H9 (cell line): Measurements from ENCODE around the gene CD300LD. TPM values are rescaled to one million over a fixed set of nuclear protein-coding genes. Genes with fewer than 3 reads are reported as not detected.

ENCODE experiments used
- DNase-seq: peaks from one replicate; pipeline ENCODE4 v3.0.0-alpha.2; 2017
- H2AFZ ChIP-seq: one replicate; pipeline ENCODE4 v1.6.1; 2013; ENCODE audit warnings: mild to moderate bottlenecking, low read length, control low read depth, moderate library complexity
- H2AK5ac ChIP-seq: 2 replicates; pipeline ENCODE4 v1.6.1; 2013; ENCODE audit warnings: low read length, control low read depth, mixed read lengths; ENCODE audit not compliant: insufficient read length
- H2BK120ac ChIP-seq: one replicate; pipeline ENCODE4 v1.6.1; 2013; ENCODE audit warnings: low read depth, mild to moderate bottlenecking, low read length, control low read depth, inconsistent platforms; ENCODE audit not compliant: poor library complexity, severe bottlenecking
- H2BK12ac ChIP-seq: 2 replicates; pipeline ENCODE4 v1.6.1; 2013; ENCODE audit warnings: low read length, control low read depth, mixed read lengths, low read depth; ENCODE audit not compliant: insufficient read length
- H2BK15ac ChIP-seq: 2 replicates; pipeline ENCODE4 v1.6.1; 2013; ENCODE audit warnings: low read depth, low read length, control low read depth
- H2BK20ac ChIP-seq: one replicate; pipeline ENCODE4 v1.6.1; 2013; ENCODE audit warnings: low read depth, mild to moderate bottlenecking, low read length, control low read depth, inconsistent platforms; ENCODE audit not compliant: poor library complexity, severe bottlenecking
- H2BK5ac ChIP-seq: 2 replicates; pipeline ENCODE4 v1.6.1; 2013; ENCODE audit warnings: low read length, control low read depth, mixed read lengths; ENCODE audit not compliant: insufficient read length
- H3K14ac ChIP-seq: 2 replicates; pipeline ENCODE4 v1.6.1; 2013; ENCODE audit warnings: low read length, control low read depth; ENCODE audit not compliant: insufficient read depth
- H3K18ac ChIP-seq: 2 replicates; pipeline ENCODE4 v1.6.1; 2013; ENCODE audit warnings: low read depth, mild to moderate bottlenecking, mixed read lengths, low read length, control low read depth; ENCODE audit not compliant: insufficient read length
- H3K23ac ChIP-seq: 2 replicates; pipeline ENCODE4 v1.6.1; 2013; ENCODE audit warnings: low read length, control low read depth, mixed read lengths, low read depth; ENCODE audit not compliant: insufficient read length
- H3K23me2 ChIP-seq: 2 replicates; pipeline ENCODE4 v1.6.1; 2013; ENCODE audit warnings: low read depth, mild to moderate bottlenecking, mixed read lengths, low read length, control low read depth; ENCODE audit not compliant: insufficient read length, poor library complexity, severe bottlenecking
- H3K27ac ChIP-seq: 2 replicates; pipeline ENCODE4 v1.5.1; 2013; ENCODE audit warnings: low read length, control low read depth, mixed read lengths, low read depth; ENCODE audit not compliant: insufficient read length
- H3K27me3 ChIP-seq: 2 replicates; pipeline ENCODE4 v1.6.1; 2013; ENCODE audit warnings: low read length, control low read depth, inconsistent platforms; ENCODE audit not compliant: insufficient read depth
- H3K4ac ChIP-seq: 2 replicates; pipeline ENCODE4 v1.6.1; 2013; ENCODE audit warnings: low read depth, mild to moderate bottlenecking, control low read depth, inconsistent platforms, low read length, moderate library complexity
- H3K4me1 ChIP-seq: 2 replicates; pipeline ENCODE4 v1.6.1; 2013; ENCODE audit warnings: low read length, control low read depth, inconsistent platforms; ENCODE audit not compliant: insufficient read depth
- H3K4me2 ChIP-seq: 2 replicates; pipeline ENCODE4 v1.6.1; 2013; ENCODE audit warnings: low read length, control low read depth, mixed read lengths; ENCODE audit not compliant: insufficient read length, insufficient read depth
- H3K56ac ChIP-seq: 2 replicates; pipeline ENCODE4 v1.6.1; 2013; ENCODE audit warnings: low read depth, mild to moderate bottlenecking, mixed read lengths, low read length, control low read depth; ENCODE audit not compliant: insufficient read length
- H3K79me1 ChIP-seq: 2 replicates; pipeline ENCODE4 v1.6.1; 2013; ENCODE audit warnings: low read depth, mild to moderate bottlenecking, moderate library complexity, low read length, control low read depth, inconsistent platforms; ENCODE audit not compliant: insufficient read depth, poor library complexity, severe bottlenecking
- H3K79me2 ChIP-seq: 2 replicates; pipeline ENCODE4 v1.6.1; 2013; ENCODE audit warnings: low read length, control low read depth, inconsistent platforms; ENCODE audit not compliant: insufficient read depth
- H3K9ac ChIP-seq: 2 replicates; pipeline ENCODE4 v1.6.1; 2013; ENCODE audit warnings: low read length, control low read depth, mixed read lengths; ENCODE audit not compliant: insufficient read length; ENCODE audit errors: extremely low read depth
- H3K9me3 ChIP-seq: one replicate; pipeline ENCODE4 v1.6.1; 2013; ENCODE audit warnings: low read depth, low read length, inconsistent platforms; ENCODE audit not compliant: control insufficient read depth
- H3T11ph ChIP-seq: one replicate; pipeline ENCODE4 v1.6.1; 2013; ENCODE audit warnings: mild to moderate bottlenecking, low read length, control low read depth, inconsistent platforms
- H4K20me1 ChIP-seq: one replicate; pipeline ENCODE4 v1.6.1; 2013; ENCODE audit not compliant: control insufficient read depth, insufficient read length, insufficient read depth
- H4K5ac ChIP-seq: 2 replicates; pipeline ENCODE4 v1.6.1; 2013; ENCODE audit warnings: low read depth, mild to moderate bottlenecking, mixed read lengths, low read length, control low read depth; ENCODE audit not compliant: insufficient read length
- H4K8ac ChIP-seq: replicated peaks from 2 replicates; pipeline ENCODE4 v1.6.1; 2013; ENCODE audit warnings: low read length, control low read depth, mixed read lengths, low read depth; ENCODE audit not compliant: insufficient read length
- H4K91ac ChIP-seq: 2 replicates; pipeline ENCODE4 v1.6.1; 2013; ENCODE audit warnings: low read depth, mild to moderate bottlenecking, moderate library complexity, mixed read lengths, low read length, control low read depth; ENCODE audit not compliant: insufficient read length
- H3K27ac Mint-ChIP-seq, 3 experiments: 2 replicates in 2 of 3; 3 replicates in 1 of 3; pipeline ENCODE4 v1.8.0; 2020 to 2021; ENCODE audit warnings: mixed read lengths in 3 of 3, mild to moderate bottlenecking in 1 of 3, moderate library complexity in 1 of 3
- H3K27me3 Mint-ChIP-seq: 2 replicates; pipeline ENCODE4 v1.8.0; 2021; ENCODE audit warnings: low read depth, mild to moderate bottlenecking, moderate library complexity, mixed read lengths
- H3K36me3 Mint-ChIP-seq, 3 experiments: 2 replicates in 2 of 3; 3 replicates in 1 of 3; pipeline ENCODE4 v1.8.0; 2020 to 2021; ENCODE audit warnings: low read depth in 3 of 3, mixed read lengths in 3 of 3; ENCODE audit not compliant: insufficient read depth in 1 of 3
- H3K4me1 Mint-ChIP-seq, 2 experiments: 2 replicates each; pipeline ENCODE4 v1.8.0; 2020; ENCODE audit warnings: mixed read lengths in 2 of 2
- H3K4me3 Mint-ChIP-seq, 2 experiments: 2 replicates in 1 of 2; 3 replicates in 1 of 2; pipeline ENCODE4 v1.8.0; 2020 to 2021; ENCODE audit warnings: mild to moderate bottlenecking in 2 of 2, mixed read lengths in 2 of 2, moderate library complexity in 1 of 2
- H3K9me3 Mint-ChIP-seq, 2 experiments: 2 replicates in 1 of 2; 3 replicates in 1 of 2; pipeline ENCODE4 v1.8.0; 2020; ENCODE audit warnings: mild to moderate bottlenecking in 2 of 2, mixed read lengths in 2 of 2, moderate library complexity in 1 of 2
- CTCF ChIP-seq: fragments of 200-600 bp; sonication (generic); conservative IDR thresholded peaks from 3 replicates; pipeline ENCODE4 v1.8.0; 2021; ENCODE audit warnings: antibody characterized with exemption, mild to moderate bottlenecking
- WGBS: extraction: QIAGEN DNeasy Blood & Tissue Kit; methylation state at CpG from one replicate; pipeline ENCODE4 v1.1.7; 2013; ENCODE audit warnings: missing lambda C conversion rate, low lambda C conversion rate, mixed read lengths; ENCODE audit not compliant: insufficient read length; ENCODE audit errors: extremely low coverage; 5-methylcytosine and 5-hydroxymethylcytosine counted together
- total RNA-seq: library from RNA; stranded (reverse); gene quantifications from 2 replicates; pipeline ENCODE4 v1.2.1, GENCODE V29; 2021

The CD300LD gene
- total RNA-seq, 1 experiment from 2014 or later, result not detected

GRCh38 chr17:74563358-74563757 is 28.7 kb downstream of the CD300LD start:
- no peak for TF ChIP-seq CTCF
- H3K27me3 ChIP-seq, result no peaks in the 10 kb centered on the region
- H3K23ac ChIP-seq, result no peak overlapping the region
- no peaks in the 10 kb centered on the region for H4K20me1 ChIP-seq
- H2AFZ ChIP-seq, result no peak overlapping the region
- H3T11ph ChIP-seq, result no peak overlapping the region
- no peak overlapping the region for H2BK15ac ChIP-seq
- WGBS, result 100% methylated on average over 1 of the region's 1 CpG
- peak overlapping the region; percentile 8 for H3K18ac ChIP-seq
- no peak overlapping the region for H3K4ac ChIP-seq
- H3K9ac ChIP-seq, result no peak overlapping the region
- no peaks in the 10 kb centered on the region for H3K79me2 ChIP-seq
- H3K27ac ChIP-seq, result no peak overlapping the region
- no peak overlapping the region for H3K4me3 Mint-ChIP-seq
- H2AK5ac ChIP-seq, result no peak overlapping the region
- no peak for DNase-seq
- H3K23me2 ChIP-seq, result no peaks in the 10 kb centered on the region
- H2BK120ac ChIP-seq, result no peak overlapping the region
- peaks cover 4 to 10% (median 7%) of the 10 kb centered on the region in 3 experiments for H3K36me3 Mint-ChIP-seq
- peak overlapping the region; percentile 85 for H4K8ac ChIP-seq
- no peak overlapping the region for H3K4me2 ChIP-seq
- H3K9me3 Mint-ChIP-seq, result peaks cover 10 to 18% of the 10 kb centered on the region in 2 experiments
- no peak overlapping the region for H3K14ac ChIP-seq
- H4K91ac ChIP-seq, result no peak overlapping the region
- H3K4me1 Mint-ChIP-seq, result peaks cover 14 to 19% of the 10 kb centered on the region in 2 experiments
- H3K27ac Mint-ChIP-seq, result no peak overlapping the region; a peak in 1 of 7 replicates
- H3K27me3 Mint-ChIP-seq, result peaks cover 42% of the 10 kb centered on the region
- H3K9me3 ChIP-seq, result no peaks in the 10 kb centered on the region
- H2BK12ac ChIP-seq, result no peak overlapping the region
- H3K4me1 ChIP-seq, result peaks cover 2% of the 10 kb centered on the region; the same call in 1 of the 2 replicates
- peak overlapping the region; percentile 70 for H3K56ac ChIP-seq
- no peaks in the 10 kb centered on the region for H3K79me1 ChIP-seq
- no peak overlapping the region for H2BK5ac ChIP-seq
- H4K5ac ChIP-seq, result peak overlapping the region; percentile 47
- no peak overlapping the region for H2BK20ac ChIP-seq
